Measurements from ENCODE around the gene CFAP119. TPM values are rescaled to one million over a fixed set of nuclear protein-coding genes. Genes with fewer than 3 reads are reported as not detected.

The CFAP119 gene
- total and polyA plus RNA-seq, 2 donors from 2014 or later: 12.2 to 13.5 TPM

DNA sequence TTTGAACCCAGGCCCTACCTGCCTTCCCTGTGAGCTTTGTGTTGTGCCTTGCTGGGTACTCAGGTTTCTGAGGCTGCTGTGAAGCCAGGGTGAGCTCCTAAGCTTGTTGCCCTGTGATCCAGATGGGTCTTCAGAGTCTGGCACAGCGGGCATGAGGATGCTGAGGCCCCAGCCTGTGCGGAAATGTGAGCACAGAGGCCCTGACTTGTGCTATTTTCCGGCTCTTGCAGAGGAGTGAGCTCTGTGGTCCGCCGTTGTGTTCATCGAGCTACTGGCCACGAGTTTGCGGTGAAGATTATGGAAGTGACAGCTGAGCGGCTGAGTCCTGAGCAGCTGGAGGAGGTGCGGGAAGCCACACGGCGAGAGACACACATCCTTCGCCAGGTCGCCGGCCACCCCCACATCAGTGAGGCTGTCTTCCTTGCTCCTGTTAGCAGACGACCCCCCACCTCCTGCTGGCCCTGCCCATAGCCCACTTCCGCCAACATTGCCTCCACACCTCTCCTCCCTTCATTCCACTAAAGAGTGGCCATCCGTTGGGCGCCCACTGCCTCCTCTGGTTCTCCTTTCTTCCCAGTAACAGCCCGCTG is 10.9 kb downstream of the CFAP119 start:
- Histone ChIP-seq H3K27me3 (ENCODE audit: control insufficient read depth, insufficient read depth, low read length) (no peaks in the 10 kb centered on the region), H3K36me3 (ENCODE audit: control insufficient read depth in 2 of 3, insufficient read depth in 3 of 3, low read length in 3 of 3) (peaks cover 0 to 11% (median 10%) of the 10 kb centered on the region in 3 donors), H3K9me3 (ENCODE audit: control insufficient read depth in 2 of 3, insufficient read depth in 1 of 3, low read length in 3 of 3) (no peaks in the 10 kb centered on the region), H3K9ac (ENCODE audit: low read length in 3 of 3) (no peak overlapping the region), H3K4me1 (ENCODE audit: control insufficient read depth in 2 of 3, insufficient read depth in 2 of 3, low read depth in 1 of 3, low read length in 3 of 3) (no peaks in the 10 kb centered on the region), H3K27ac (ENCODE audit: low read depth in 2 of 2, low read length in 2 of 2) (no peak overlapping the region), H3K4me3 (ENCODE audit: low read length in 3 of 3) (no peak overlapping the region)
- TF ChIP-seq CTCF (IDR thresholded peaks at IDR 0.05; ENCODE audit: borderline replicate concordance, extremely low read depth, insufficient read depth): no peak
- DNase-seq (peak in 1 of 5 donors; percentile 48), FAIRE-seq (no peak)
- intact Hi-C loops (cut with DNase I): no loop called here

GRCh38 chr16:30750201-30750600 is 11.7 kb downstream of the CFAP119 start:
- Histone ChIP-seq H3K36me3 (ENCODE audit: control insufficient read depth in 2 of 3, insufficient read depth in 3 of 3, low read length in 3 of 3) (peaks cover 0 to 11% (median 8%) of the 10 kb centered on the region in 3 donors), H3K9ac (ENCODE audit: low read length in 3 of 3) (no peak overlapping the region), H3K4me3 (ENCODE audit: low read length in 3 of 3) (no peak overlapping the region), H3K9me3 (ENCODE audit: control insufficient read depth in 2 of 3, insufficient read depth in 1 of 3, low read length in 3 of 3) (no peaks in the 10 kb centered on the region), H3K27ac (ENCODE audit: low read depth in 2 of 2, low read length in 2 of 2) (no peak overlapping the region), H3K27me3 (ENCODE audit: control insufficient read depth, insufficient read depth, low read length) (no peaks in the 10 kb centered on the region), H3K4me1 (ENCODE audit: control insufficient read depth in 2 of 3, insufficient read depth in 2 of 3, low read depth in 1 of 3, low read length in 3 of 3) (no peaks in the 10 kb centered on the region)
- FAIRE-seq: no peak
- intact Hi-C loops (cut with DNase I): no loop called here
- no peak for TF ChIP-seq CTCF (IDR thresholded peaks at IDR 0.05; ENCODE audit: borderline replicate concordance, extremely low read depth, insufficient read depth)
- DNase-seq: no peak

GRCh38 chr16:30748634-30749445 is 13.0 kb downstream of the CFAP119 start:
- H3K36me3 ChIP-seq (ENCODE audit: control insufficient read depth in 2 of 3, insufficient read depth in 3 of 3, low read length in 3 of 3): peaks cover 0 to 11% (median 6%) of the 10 kb centered on the region in 3 donors
- DNase-seq: peak in 3 of 5 donors; percentile 45 to 57 (median 49)
- H3K27me3 ChIP-seq (ENCODE audit: control insufficient read depth, insufficient read depth, low read length): no peaks in the 10 kb centered on the region
- H3K4me3 ChIP-seq (ENCODE audit: low read length in 3 of 3): peak overlapping the region; percentile 63 to 68 (median 65)
- intact Hi-C loops (cut with DNase I): no loop called here
- no peak overlapping the region for H3K9ac ChIP-seq (ENCODE audit: low read length in 3 of 3)
- no peak for FAIRE-seq
- H3K9me3 ChIP-seq (ENCODE audit: control insufficient read depth in 2 of 3, insufficient read depth in 1 of 3, low read length in 3 of 3): no peaks in the 10 kb centered on the region
- TF ChIP-seq CTCF (IDR thresholded peaks at IDR 0.05; ENCODE audit: borderline replicate concordance, extremely low read depth, insufficient read depth): no peak
- no peaks in the 10 kb centered on the region for H3K4me1 ChIP-seq (ENCODE audit: control insufficient read depth in 2 of 3, insufficient read depth in 2 of 3, low read depth in 1 of 3, low read length in 3 of 3)
- H3K27ac ChIP-seq (ENCODE audit: low read depth in 2 of 2, low read length in 2 of 2): no peak overlapping the region

Data from kidney (tissue), 14 donors.